H9 (cell line): Measurements from ENCODE around the gene ZBTB16. TPM values are rescaled to one million over a fixed set of nuclear protein-coding genes. Genes with fewer than 3 reads are reported as not detected.

ENCODE experiments used
- DNase-seq: peaks from one replicate; pipeline ENCODE4 v3.0.0-alpha.2; 2017
- H2AFZ ChIP-seq: one replicate; pipeline ENCODE4 v1.6.1; 2013; ENCODE audit warnings: mild to moderate bottlenecking, low read length, control low read depth, moderate library complexity
- H2AK5ac ChIP-seq: 2 replicates; pipeline ENCODE4 v1.6.1; 2013; ENCODE audit warnings: low read length, control low read depth, mixed read lengths; ENCODE audit not compliant: insufficient read length
- H2BK120ac ChIP-seq: one replicate; pipeline ENCODE4 v1.6.1; 2013; ENCODE audit warnings: low read depth, mild to moderate bottlenecking, low read length, control low read depth, inconsistent platforms; ENCODE audit not compliant: poor library complexity, severe bottlenecking
- H2BK12ac ChIP-seq: 2 replicates; pipeline ENCODE4 v1.6.1; 2013; ENCODE audit warnings: low read length, control low read depth, mixed read lengths, low read depth; ENCODE audit not compliant: insufficient read length
- H2BK15ac ChIP-seq: 2 replicates; pipeline ENCODE4 v1.6.1; 2013; ENCODE audit warnings: low read depth, low read length, control low read depth
- H2BK20ac ChIP-seq: one replicate; pipeline ENCODE4 v1.6.1; 2013; ENCODE audit warnings: low read depth, mild to moderate bottlenecking, low read length, control low read depth, inconsistent platforms; ENCODE audit not compliant: poor library complexity, severe bottlenecking
- H2BK5ac ChIP-seq: 2 replicates; pipeline ENCODE4 v1.6.1; 2013; ENCODE audit warnings: low read length, control low read depth, mixed read lengths; ENCODE audit not compliant: insufficient read length
- H3K14ac ChIP-seq: 2 replicates; pipeline ENCODE4 v1.6.1; 2013; ENCODE audit warnings: low read length, control low read depth; ENCODE audit not compliant: insufficient read depth
- H3K18ac ChIP-seq: 2 replicates; pipeline ENCODE4 v1.6.1; 2013; ENCODE audit warnings: low read depth, mild to moderate bottlenecking, mixed read lengths, low read length, control low read depth; ENCODE audit not compliant: insufficient read length
- H3K23ac ChIP-seq: 2 replicates; pipeline ENCODE4 v1.6.1; 2013; ENCODE audit warnings: low read length, control low read depth, mixed read lengths, low read depth; ENCODE audit not compliant: insufficient read length
- H3K23me2 ChIP-seq: 2 replicates; pipeline ENCODE4 v1.6.1; 2013; ENCODE audit warnings: low read depth, mild to moderate bottlenecking, mixed read lengths, low read length, control low read depth; ENCODE audit not compliant: insufficient read length, poor library complexity, severe bottlenecking
- H3K27ac ChIP-seq: 2 replicates; pipeline ENCODE4 v1.5.1; 2013; ENCODE audit warnings: low read length, control low read depth, mixed read lengths, low read depth; ENCODE audit not compliant: insufficient read length
- H3K27me3 ChIP-seq: 2 replicates; pipeline ENCODE4 v1.6.1; 2013; ENCODE audit warnings: low read length, control low read depth, inconsistent platforms; ENCODE audit not compliant: insufficient read depth
- H3K4ac ChIP-seq: 2 replicates; pipeline ENCODE4 v1.6.1; 2013; ENCODE audit warnings: low read depth, mild to moderate bottlenecking, control low read depth, inconsistent platforms, low read length, moderate library complexity
- H3K4me1 ChIP-seq: 2 replicates; pipeline ENCODE4 v1.6.1; 2013; ENCODE audit warnings: low read length, control low read depth, inconsistent platforms; ENCODE audit not compliant: insufficient read depth
- H3K4me2 ChIP-seq: 2 replicates; pipeline ENCODE4 v1.6.1; 2013; ENCODE audit warnings: low read length, control low read depth, mixed read lengths; ENCODE audit not compliant: insufficient read length, insufficient read depth
- H3K56ac ChIP-seq: 2 replicates; pipeline ENCODE4 v1.6.1; 2013; ENCODE audit warnings: low read depth, mild to moderate bottlenecking, mixed read lengths, low read length, control low read depth; ENCODE audit not compliant: insufficient read length
- H3K79me1 ChIP-seq: 2 replicates; pipeline ENCODE4 v1.6.1; 2013; ENCODE audit warnings: low read depth, mild to moderate bottlenecking, moderate library complexity, low read length, control low read depth, inconsistent platforms; ENCODE audit not compliant: insufficient read depth, poor library complexity, severe bottlenecking
- H3K79me2 ChIP-seq: 2 replicates; pipeline ENCODE4 v1.6.1; 2013; ENCODE audit warnings: low read length, control low read depth, inconsistent platforms; ENCODE audit not compliant: insufficient read depth
- H3K9ac ChIP-seq: 2 replicates; pipeline ENCODE4 v1.6.1; 2013; ENCODE audit warnings: low read length, control low read depth, mixed read lengths; ENCODE audit not compliant: insufficient read length; ENCODE audit errors: extremely low read depth
- H3K9me3 ChIP-seq: one replicate; pipeline ENCODE4 v1.6.1; 2013; ENCODE audit warnings: low read depth, low read length, inconsistent platforms; ENCODE audit not compliant: control insufficient read depth
- H3T11ph ChIP-seq: one replicate; pipeline ENCODE4 v1.6.1; 2013; ENCODE audit warnings: mild to moderate bottlenecking, low read length, control low read depth, inconsistent platforms
- H4K20me1 ChIP-seq: one replicate; pipeline ENCODE4 v1.6.1; 2013; ENCODE audit not compliant: control insufficient read depth, insufficient read length, insufficient read depth
- H4K5ac ChIP-seq: 2 replicates; pipeline ENCODE4 v1.6.1; 2013; ENCODE audit warnings: low read depth, mild to moderate bottlenecking, mixed read lengths, low read length, control low read depth; ENCODE audit not compliant: insufficient read length
- H4K8ac ChIP-seq: replicated peaks from 2 replicates; pipeline ENCODE4 v1.6.1; 2013; ENCODE audit warnings: low read length, control low read depth, mixed read lengths, low read depth; ENCODE audit not compliant: insufficient read length
- H4K91ac ChIP-seq: 2 replicates; pipeline ENCODE4 v1.6.1; 2013; ENCODE audit warnings: low read depth, mild to moderate bottlenecking, moderate library complexity, mixed read lengths, low read length, control low read depth; ENCODE audit not compliant: insufficient read length
- H3K27ac Mint-ChIP-seq, 3 experiments: 2 replicates in 2 of 3; 3 replicates in 1 of 3; pipeline ENCODE4 v1.8.0; 2020 to 2021; ENCODE audit warnings: mixed read lengths in 3 of 3, mild to moderate bottlenecking in 1 of 3, moderate library complexity in 1 of 3
- H3K27me3 Mint-ChIP-seq: 2 replicates; pipeline ENCODE4 v1.8.0; 2021; ENCODE audit warnings: low read depth, mild to moderate bottlenecking, moderate library complexity, mixed read lengths
- H3K36me3 Mint-ChIP-seq, 3 experiments: 2 replicates in 2 of 3; 3 replicates in 1 of 3; pipeline ENCODE4 v1.8.0; 2020 to 2021; ENCODE audit warnings: low read depth in 3 of 3, mixed read lengths in 3 of 3; ENCODE audit not compliant: insufficient read depth in 1 of 3
- H3K4me1 Mint-ChIP-seq, 2 experiments: 2 replicates each; pipeline ENCODE4 v1.8.0; 2020; ENCODE audit warnings: mixed read lengths in 2 of 2
- H3K4me3 Mint-ChIP-seq, 2 experiments: 2 replicates in 1 of 2; 3 replicates in 1 of 2; pipeline ENCODE4 v1.8.0; 2020 to 2021; ENCODE audit warnings: mild to moderate bottlenecking in 2 of 2, mixed read lengths in 2 of 2, moderate library complexity in 1 of 2
- H3K9me3 Mint-ChIP-seq, 2 experiments: 2 replicates in 1 of 2; 3 replicates in 1 of 2; pipeline ENCODE4 v1.8.0; 2020; ENCODE audit warnings: mild to moderate bottlenecking in 2 of 2, mixed read lengths in 2 of 2, moderate library complexity in 1 of 2
- WGBS: extraction: QIAGEN DNeasy Blood & Tissue Kit; methylation state at CpG from one replicate; pipeline ENCODE4 v1.1.7; 2013; ENCODE audit warnings: missing lambda C conversion rate, low lambda C conversion rate, mixed read lengths; ENCODE audit not compliant: insufficient read length; ENCODE audit errors: extremely low coverage; 5-methylcytosine and 5-hydroxymethylcytosine counted together
- total RNA-seq: library from RNA; stranded (reverse); gene quantifications from 2 replicates; pipeline ENCODE4 v1.2.1, GENCODE V29; 2021
- TF ChIP-seq, protein P1 (sequence below): fragments of 200-600 bp; sonication (generic); conservative IDR thresholded peaks from 3 replicates; pipeline ENCODE4 v1.8.0; 2021; ENCODE audit warnings: antibody characterized with exemption, mild to moderate bottlenecking

Gene ZBTB16
- total RNA-seq, 1 experiment from 2014 or later: not detected

DNA sequence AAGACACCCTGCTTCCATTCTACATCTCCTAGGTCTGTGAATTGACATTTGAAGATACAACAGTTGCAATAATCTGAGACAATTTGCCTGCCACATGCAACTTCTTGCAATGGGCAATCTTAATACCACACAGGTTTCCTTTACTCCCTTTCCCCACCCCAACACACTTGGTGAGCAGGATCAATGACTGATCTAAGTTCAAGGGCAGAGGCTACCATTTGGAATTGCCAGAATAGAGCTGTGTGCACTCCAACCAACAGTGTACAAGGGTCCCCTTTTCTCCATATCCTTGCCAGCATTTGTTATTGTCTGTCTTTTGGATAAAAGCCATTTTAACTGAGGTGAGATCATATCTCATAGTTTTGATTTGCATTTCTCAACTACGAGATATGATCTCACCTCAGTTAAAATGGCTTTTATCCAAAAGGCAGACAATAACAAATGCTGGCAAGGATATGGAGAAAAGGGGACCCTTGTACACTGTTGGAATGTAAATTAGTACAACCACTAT, 233.7 kb downstream of the ZBTB16 start:
- Histone ChIP-seq H2BK15ac (no peak overlapping the region), H3K56ac (no peak overlapping the region), H3K9ac (no peak overlapping the region), H3T11ph (no peak overlapping the region), H2BK5ac (no peak overlapping the region), H4K91ac (no peak overlapping the region), H2AFZ (no peak overlapping the region), H2BK12ac (no peak overlapping the region), H3K4me2 (no peak overlapping the region), H3K23ac (no peak overlapping the region), H3K14ac (no peak overlapping the region), H3K27ac (no peak overlapping the region), H2BK120ac (no peak overlapping the region), H3K23me2 (no peaks in the 10 kb centered on the region), H3K79me1 (no peaks in the 10 kb centered on the region), H4K5ac (no peak overlapping the region), H3K18ac (no peak overlapping the region), H2AK5ac (no peak overlapping the region), H3K9me3 (no peaks in the 10 kb centered on the region), H3K27me3 (no peaks in the 10 kb centered on the region), H2BK20ac (no peak overlapping the region), H4K20me1 (no peaks in the 10 kb centered on the region), H3K4ac (no peak overlapping the region), H3K79me2 (no peaks in the 10 kb centered on the region), H4K8ac (no peak overlapping the region), H3K4me1 (no peaks in the 10 kb centered on the region)
- Mint-ChIP-seq H3K27me3 (no peaks in the 10 kb centered on the region; the same call in 1 of the 2 replicates), H3K4me3 (no peak overlapping the region), H3K36me3 (no peaks in the 10 kb centered on the region; a peak in 1 of 7 replicates), H3K27ac (no peak overlapping the region), H3K4me1 (peaks cover 4 to 14% of the 10 kb centered on the region in 2 experiments), H3K9me3 (peaks cover 0 to 3% of the 10 kb centered on the region in 2 experiments; a peak in 1 of 5 replicates)
- WGBS: no CpG with 5 or more reads among the region's 1 CpG
- no peak for DNase-seq
- TF ChIP-seq, protein P1, sequence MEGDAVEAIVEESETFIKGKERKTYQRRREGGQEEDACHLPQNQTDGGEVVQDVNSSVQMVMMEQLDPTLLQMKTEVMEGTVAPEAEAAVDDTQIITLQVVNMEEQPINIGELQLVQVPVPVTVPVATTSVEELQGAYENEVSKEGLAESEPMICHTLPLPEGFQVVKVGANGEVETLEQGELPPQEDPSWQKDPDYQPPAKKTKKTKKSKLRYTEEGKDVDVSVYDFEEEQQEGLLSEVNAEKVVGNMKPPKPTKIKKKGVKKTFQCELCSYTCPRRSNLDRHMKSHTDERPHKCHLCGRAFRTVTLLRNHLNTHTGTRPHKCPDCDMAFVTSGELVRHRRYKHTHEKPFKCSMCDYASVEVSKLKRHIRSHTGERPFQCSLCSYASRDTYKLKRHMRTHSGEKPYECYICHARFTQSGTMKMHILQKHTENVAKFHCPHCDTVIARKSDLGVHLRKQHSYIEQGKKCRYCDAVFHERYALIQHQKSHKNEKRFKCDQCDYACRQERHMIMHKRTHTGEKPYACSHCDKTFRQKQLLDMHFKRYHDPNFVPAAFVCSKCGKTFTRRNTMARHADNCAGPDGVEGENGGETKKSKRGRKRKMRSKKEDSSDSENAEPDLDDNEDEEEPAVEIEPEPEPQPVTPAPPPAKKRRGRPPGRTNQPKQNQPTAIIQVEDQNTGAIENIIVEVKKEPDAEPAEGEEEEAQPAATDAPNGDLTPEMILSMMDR: no peak
